Transverse colon (tissue), 4 donors: ENCODE results near the gene PDZD2.

Experiments used
- CTCF ChIP-seq, 5 experiments: fragments of 200-600 bp in 3 of 5; fragments of 450-650 bp in 2 of 5; sonication (generic) in 3 of 5; IDR thresholded peaks; 1 replicate in 2 of 5; 2 replicates in 3 of 5; pipeline ENCODE4 v1.5.1; 2016 to 2017; ENCODE audit warnings: antibody characterized with exemption in 5 of 5, inconsistent platforms in 3 of 5, mild to moderate bottlenecking in 2 of 5, moderate library complexity in 1 of 5
- EP300 ChIP-seq: sonication (generic); formaldehyde crosslinking; IDR thresholded peaks from one replicate; pipeline ENCODE4 v1.6.1; 2017; ENCODE audit warnings: antibody characterized with exemption, low read depth
- POLR2A ChIP-seq: fragments of 450-650 bp; IDR thresholded peaks from one replicate; pipeline ENCODE4 v1.6.1; 2016; ENCODE audit warnings: antibody characterized with exemption, mild to moderate bottlenecking, moderate library complexity
- POLR2AphosphoS5 ChIP-seq, 3 donors: sonication (generic); formaldehyde crosslinking; IDR thresholded peaks; one replicate each; pipeline ENCODE4 v1.6.1; 2016; ENCODE audit warnings: antibody characterized with exemption in 3 of 3

- TF ChIP-seq CTCF (IDR thresholded peaks at IDR 0.05) (no peak), POLR2A (no peak), EP300 (no peak), POLR2AphosphoS5 (IDR thresholded peaks at IDR 0.05) (no peak)
These were observed 351.8 kb downstream of the PDZD2 start for GRCh38 chr5:31990701-31991110.
